Iris pigment epithelial cell (primary cell): ENCODE measurements around the gene RCL1.
A peak's percentile ranks its signal among the peaks of the same experiment; 100 is the strongest.
"Not testable (repeated sequence)": the region's sequence is repeated elsewhere in the genome, so short reads cannot be mapped to it uniquely, and the experiment has no call there.

Experiments
- DNase-seq: peaks from one replicate; pipeline ENCODE4 v3.0.0-alpha.2; 2011; ENCODE audit warnings: low read depth

Gene RCL1

DNA sequence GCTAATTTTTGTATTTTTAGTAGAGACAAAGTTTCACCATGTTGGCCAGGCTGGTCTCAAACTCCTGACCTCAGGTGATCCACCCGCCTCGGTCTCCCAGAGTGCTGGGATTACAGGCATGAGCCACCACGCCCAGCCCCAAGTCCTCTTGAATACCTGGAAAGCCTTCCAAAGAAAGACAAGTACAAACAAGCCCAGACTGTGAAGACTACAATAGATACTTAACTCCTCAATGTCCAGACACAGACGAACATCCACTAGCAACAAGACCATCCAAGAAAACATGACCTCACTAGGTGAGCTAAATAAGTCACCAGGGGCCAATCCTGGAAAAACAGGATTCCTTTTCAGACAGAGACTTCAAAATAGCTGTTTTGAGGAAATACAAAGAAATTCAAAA is 9.6 kb upstream of the RCL1 start:
- not testable (repeated sequence) for DNase-seq

DNA sequence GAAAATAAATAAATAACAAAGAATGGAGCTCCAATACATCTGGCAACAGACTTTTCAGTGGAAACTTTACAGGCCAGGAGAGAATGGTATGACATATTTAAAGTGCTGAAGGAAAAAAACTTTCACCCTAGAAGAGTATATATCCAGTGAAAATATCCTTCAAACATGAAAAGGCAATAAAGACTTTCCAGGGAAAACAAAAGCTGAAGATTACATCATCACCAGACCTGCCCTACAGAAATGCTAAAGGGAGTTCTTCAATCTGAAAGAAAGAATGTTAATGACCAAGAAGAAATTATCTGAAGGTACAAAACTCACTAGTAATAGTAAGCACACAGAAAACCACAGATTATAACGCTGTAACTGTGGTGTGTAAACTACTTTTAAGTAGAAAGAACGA is 8.3 kb upstream of the RCL1 start:
- DNase-seq = no peak

DNA sequence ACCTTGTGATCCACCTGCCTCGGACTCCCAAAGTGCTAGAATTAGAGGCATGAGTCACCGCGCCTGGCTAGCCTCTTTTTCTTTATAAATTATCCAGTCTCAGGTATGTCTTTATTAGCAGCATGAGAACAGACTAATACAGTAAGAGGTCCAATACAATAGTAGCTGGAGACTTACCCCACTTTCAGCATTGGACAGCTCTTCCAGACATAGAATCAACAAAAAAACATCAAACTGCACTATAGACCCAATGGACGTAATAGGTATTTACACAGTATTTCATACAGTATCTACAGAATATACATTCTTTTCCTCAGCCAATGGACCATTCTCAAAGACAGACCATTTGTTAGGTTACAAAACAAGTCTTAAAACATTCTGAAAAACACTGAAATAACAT is 6.1 kb upstream of the RCL1 start:
- no peak for DNase-seq

DNA sequence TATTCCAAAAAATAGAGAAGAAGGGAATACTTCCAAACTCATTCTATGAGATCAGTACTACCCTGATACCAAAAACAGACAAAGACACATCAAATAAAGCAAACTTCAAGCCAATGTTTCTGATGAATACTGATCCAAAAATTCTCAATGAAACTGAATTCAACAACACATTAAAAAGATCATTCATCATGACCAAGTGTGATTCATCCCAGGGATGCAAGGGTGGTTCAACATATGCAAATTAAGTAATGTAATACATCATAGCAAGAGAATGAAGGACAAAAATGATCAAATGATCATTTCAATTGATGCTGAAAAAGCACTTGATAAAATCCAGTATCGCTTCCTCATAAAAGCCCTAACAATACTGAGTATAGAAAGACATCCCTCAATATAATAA is 4.9 kb upstream of the RCL1 start:
- no peak for DNase-seq

DNA sequence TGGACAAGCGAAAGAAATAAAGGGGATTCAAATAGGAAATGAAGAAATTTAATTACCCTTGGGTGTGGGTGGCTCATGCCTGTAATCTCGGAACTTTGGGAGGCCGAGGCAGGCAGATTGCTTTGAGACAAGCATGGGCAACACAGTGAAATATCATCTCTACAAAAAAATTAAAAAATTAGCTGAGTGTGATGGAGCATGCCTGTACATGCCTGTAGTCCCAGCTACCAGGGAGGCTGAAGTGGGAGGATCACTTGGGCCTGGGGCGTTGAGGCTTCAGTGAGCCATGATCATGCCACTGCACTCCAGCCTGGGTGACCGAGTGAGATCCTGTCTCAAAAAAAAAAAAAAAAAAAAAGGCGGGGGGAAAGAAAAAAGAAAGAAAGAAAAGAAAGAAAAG is 4.0 kb upstream of the RCL1 start:
- DNase-seq = no peak

DNA sequence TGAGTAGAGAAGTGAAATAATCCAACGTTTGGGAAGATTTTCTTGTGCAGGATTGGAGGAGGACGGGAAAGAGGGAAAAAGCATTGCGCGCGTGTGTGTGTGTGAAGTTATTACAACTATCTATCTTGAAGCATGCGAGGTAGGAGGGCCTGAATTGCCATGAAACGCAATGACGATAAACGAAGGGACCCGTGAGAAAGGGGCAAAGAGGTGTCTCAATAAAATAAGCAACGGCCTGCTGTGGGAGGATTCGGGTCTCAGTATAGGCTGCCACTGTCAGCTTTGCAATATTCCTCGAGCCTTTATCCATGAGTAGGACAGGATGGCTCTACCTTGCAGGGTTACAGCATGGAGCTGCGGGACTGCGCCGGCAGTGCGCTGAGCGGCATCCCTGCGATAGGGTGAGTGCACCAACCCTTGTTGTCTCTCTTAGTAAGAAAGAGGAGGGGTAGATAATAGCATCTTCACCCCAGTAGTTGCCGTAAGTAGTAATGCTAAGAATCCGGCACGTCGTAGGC is 631 bp upstream of the RCL1 start:
- DNase-seq = peak; percentile 15

DNA sequence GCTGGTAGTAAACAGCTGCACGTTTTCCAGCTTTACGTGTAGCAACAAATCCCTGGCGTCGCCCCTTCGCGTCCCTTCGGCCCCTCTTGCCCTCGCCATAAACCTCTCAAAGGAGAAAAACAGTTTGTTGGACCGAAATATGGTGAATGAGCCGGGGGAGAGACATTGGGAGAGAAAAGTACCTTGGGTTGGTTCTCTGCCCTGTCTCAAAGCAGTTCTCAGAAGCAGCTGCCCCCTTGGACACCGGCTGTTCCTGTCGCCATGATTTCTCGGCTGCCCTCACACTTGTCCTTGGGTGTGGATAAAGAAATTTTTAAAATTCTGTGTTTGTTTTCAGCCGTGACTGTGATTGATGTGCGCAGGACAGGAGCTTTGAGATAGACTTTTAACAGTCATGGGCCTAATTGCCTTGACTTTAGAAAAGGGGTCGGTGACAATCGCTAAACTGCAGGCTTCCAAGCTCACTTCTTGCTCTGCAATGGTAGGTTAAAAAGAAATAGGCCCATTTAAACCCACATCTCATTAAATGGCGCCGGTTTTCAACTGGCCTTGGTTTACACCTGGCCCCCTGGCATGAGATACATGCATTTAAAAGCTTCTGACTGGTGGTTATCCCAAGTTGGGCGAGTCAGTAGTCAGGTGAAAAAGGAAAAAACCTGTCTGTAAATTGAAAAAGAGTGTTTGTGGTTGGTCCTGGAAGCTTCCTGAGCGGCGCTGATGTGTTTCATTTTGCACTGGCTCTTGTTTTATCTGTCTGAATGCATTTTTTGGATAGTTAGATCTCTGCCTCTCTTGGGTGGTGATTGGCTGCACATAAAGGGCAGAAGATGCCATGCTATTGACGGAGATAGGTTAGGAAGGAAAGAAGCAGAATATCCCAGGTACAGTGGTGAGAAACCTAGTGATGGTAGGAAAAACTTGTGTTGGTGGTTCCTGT is 983 bp downstream of the RCL1 start:
- DNase-seq = no peak

DNA sequence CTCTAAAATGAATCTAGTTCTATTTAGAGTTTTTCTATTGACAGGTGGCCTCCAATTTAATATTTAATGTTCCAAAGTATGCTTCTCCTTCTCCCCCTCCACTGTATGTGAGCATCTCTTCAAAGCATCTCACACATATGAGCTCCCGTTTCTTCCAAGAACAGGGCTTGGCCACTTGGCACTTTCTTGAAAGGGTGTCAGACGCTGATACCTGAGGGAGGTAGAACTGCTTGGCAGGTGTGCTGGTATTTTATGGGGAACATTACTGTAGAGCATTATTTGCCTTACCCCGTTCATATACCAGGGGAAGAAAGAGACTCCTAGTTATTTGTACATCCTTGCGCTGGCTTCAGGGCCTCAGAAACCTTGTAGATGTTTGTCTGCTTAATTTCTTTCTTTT is 1.9 kb downstream of the RCL1 start:
- no peak for DNase-seq

DNA sequence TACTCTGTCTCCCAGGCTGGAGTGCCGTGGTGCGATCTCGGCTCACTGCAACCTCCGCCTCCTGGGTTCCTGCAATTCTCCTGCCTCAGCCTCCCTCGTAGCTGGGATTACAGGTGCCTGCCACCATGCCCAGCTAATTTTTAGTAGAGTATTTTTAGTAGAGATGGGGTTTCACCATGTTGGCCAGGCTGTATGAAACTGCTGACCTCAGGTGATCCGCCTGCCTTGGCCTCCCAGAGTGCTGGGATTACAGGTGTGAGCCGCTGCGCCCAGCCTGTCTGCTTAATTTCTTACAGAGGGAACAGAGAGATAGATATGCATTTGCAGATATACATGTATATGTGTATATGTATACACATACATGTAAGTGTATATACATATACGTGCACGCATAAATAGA is 2.4 kb downstream of the RCL1 start:
- DNase-seq = not testable (repeated sequence)

DNA sequence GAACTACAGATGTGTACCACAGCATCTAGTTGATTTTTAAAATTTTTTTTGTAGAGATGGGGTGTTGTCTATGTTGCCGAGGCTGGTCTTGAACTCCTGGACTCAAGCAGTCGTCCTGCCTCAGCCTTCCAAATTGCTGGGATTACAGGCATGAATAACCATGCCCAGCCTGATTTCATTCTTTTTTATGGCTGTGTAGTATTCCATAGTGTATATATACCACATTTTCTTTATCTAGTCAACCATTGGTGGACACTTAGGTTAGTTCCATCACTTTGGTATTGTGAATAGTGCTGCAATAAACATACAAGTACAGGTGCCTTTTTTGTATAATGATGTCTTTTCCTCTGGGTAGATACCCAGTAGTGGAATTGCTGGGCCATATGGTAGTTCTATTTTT is 3.8 kb downstream of the RCL1 start:
- no peak for DNase-seq

DNA sequence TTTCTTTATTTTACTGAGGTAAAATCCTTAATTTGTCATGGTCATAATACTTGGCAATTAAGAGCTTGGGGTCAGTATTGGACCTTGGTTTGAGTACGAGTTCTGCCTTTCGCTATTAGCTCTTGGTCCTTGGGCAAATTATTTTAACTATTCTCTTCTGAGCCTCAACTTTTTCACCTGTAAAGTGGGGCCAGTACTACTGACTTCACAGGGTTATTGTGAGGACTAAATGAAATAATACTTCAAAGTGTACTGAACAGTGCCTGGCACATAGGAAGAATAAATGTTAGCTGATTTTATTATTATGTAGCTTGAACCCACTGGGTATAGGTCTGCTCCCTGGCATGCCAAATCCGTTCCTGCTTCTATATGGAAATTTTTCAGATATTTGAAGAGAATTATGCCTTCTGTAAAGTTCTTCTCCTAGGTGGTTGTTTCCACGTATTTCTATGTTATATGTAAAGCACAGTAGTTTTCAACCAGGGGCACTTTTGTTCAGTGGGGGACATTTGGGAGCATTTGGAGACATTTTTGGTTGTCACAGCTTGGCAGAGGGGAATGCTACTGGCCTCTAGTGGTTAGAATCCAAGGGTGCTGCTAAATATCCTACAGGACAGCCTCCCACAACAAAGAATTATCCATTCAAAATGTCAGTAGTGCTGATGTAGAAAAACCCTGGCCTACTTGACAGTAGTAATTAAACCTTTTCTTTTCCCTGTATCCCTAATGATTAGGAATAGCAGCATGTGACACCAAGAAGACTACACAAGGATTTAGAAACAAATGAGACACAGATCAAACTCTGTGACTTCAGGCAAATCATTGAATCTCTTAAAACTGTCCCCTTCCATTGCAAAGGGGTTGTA is 4.5 kb downstream of the RCL1 start:
- DNase-seq = peak; percentile 45

DNA sequence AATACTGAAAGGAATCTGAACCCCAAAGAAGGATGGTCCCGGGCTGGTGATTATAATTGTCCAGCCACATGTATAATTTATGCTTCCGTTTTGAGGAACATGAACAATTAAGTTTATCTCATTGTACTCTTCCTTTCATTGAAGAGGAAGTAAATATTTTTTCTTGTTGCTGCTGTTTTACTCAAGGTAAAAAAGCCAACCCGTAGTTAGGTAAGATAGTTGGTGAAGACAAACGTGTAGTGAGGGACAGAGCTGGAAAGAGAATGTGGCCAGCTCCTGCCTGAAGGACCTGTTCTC is 5.1 kb downstream of the RCL1 start:
- no peak for DNase-seq

DNA sequence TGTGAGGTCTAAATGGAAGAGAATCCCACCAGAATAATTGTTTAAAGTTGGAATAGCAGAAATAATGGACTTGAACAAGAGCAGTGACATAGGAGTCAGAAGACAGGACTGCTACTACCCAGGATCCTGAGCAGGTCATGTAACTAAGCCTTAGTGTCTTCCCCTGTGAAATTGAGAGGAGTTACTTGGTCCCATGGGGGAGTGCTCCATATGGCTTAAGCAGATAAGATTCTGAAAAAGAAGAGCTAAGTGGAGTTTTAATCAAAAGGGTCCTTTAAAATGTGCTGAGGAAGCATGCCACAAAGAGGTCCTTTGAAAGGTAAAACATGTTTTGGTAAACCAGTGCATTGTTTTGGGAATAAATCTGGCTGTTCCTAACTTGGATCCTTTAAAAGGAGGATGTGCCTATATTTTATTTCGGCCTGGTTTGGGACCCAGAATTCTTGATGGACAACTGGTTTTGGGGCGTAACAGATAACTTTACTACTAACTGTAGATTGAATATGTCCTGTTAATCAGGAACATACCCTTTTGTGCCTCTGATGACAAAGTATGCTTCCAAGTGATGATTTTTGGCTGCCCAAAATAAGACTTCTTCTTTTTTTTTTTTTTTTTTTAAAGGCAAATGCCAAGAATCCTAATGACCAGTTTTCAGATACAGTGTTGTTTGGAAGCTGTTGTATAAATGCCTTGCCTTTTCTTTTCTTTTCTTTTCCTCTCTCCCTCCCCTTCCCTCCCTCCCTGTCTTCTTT is 5.7 kb downstream of the RCL1 start:
- DNase-seq = no peak

DNA sequence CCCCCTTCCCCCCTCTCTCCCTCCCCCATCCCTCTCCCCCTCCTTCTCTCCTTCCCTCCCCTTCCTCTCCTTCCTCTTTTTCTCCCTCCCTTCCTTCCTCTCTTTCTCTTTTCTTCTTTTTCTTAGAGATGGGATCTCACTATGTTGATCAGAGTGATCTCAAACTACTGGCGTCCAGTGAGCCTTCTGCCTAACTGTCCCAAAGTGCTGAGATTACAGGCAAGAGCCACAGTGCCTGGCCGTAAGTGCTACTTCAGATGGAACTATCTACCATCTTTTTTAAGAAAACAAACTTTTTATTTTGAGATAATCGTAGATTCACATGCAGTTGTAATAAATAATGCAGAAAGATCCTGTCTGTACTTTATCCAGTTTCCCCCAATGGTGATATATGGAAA is 6.3 kb downstream of the RCL1 start:
- no peak for DNase-seq

DNA sequence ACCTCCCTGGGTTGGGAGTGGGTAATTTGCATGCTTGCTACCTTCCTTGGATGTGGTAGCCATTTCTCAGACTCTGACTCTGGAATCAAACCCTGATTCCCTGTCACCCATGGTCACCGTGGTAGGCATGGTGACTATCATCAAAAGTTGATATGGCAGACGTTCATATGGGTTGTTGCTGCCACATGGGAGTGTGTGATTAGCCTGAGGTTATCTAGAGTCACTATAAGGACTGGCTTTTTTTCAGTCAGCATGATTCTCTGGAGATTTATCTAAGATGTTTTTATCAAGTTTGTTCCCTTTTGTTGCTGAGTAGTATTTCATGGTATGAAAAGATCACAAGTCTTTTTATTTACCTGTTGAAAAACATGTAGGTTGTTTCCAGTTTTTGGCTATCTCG is 7.0 kb downstream of the RCL1 start:
- no peak for DNase-seq

DNA sequence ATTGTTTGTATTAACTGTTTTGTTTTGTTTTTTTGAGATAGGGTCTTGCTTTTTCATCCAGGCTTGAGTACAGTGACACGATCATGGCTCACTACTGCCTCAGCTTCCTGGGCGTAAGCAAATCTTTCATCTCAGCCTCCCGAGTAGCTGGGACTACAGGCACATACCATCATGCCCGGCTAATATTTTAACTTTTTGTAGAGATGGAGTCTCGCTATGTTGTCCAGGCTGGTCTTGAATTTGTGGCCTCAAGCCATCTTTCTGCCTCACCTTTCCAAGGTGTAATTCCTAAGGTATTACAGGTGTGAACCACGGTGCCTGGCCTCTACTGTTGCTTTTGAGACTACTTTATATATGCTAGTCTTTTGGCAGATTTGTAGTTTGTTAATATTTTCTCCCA is 8.4 kb downstream of the RCL1 start:
- DNase-seq = no peak

DNA sequence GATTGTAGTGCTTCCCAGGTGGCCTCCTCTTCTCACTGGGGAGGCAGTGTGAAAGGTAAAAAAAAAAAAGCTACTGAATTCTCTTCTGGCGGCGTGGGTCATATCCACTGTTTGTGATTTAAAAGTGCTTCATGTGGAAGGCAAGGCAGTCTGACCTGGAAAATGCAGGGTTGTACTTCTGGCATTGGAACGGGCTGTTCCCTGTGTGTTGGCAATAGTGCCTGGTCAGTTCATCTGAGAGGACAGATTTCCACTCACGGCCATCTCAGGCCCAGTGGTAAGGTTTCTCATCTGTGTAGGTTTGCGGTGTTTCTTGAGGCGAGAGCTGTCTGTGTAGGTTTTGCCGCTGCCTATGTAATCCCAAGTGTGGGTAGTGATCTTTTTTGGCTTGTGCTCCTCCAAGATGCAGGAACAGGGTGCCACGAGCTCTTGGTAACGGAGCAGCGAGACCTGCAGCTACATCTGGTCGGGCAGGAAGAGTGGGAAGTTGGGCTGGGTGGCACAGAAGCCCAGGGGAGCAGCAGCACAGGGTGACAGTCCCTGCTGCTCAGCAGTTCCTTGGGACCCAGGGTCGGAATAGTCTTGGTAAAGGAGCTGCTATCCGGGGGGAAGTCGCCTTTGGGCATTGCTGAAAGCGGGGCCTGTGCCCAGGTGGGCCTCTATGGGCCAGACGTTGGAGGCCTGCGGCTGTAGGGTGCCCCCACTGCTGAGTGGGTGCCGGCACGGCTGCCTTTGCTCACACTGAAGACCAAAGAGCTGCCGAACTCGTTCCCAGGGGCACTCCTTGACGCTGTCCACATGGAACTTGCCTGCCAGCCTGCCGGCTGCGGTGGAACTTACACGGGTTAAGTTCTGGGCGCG is 11.2 kb downstream of the RCL1 start:
- DNase-seq = no peak

DNA sequence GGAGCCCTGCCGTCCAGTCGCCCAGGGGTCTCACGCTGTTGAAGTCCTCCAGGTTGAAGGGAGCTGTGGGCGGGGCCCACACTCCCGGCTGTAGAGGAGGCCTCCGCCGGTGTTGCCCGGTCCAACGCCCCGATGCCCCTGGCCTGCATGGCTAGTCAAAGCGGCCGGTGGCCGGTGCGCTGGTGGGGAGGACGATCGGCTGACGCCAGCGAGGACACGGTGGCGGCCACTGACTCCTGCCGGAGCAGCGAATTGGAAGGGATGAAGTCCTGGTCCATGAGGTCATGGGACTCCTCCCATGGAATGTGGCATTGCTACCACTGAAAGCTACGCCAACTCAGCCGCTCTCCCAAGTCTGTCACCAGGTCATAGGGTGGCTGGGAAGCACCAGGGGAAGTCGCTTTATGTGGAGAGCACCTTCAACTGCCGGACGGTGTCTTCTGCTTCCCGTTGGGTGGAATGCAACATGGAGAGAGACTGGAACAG is 11.8 kb downstream of the RCL1 start:
- DNase-seq = no peak

DNA sequence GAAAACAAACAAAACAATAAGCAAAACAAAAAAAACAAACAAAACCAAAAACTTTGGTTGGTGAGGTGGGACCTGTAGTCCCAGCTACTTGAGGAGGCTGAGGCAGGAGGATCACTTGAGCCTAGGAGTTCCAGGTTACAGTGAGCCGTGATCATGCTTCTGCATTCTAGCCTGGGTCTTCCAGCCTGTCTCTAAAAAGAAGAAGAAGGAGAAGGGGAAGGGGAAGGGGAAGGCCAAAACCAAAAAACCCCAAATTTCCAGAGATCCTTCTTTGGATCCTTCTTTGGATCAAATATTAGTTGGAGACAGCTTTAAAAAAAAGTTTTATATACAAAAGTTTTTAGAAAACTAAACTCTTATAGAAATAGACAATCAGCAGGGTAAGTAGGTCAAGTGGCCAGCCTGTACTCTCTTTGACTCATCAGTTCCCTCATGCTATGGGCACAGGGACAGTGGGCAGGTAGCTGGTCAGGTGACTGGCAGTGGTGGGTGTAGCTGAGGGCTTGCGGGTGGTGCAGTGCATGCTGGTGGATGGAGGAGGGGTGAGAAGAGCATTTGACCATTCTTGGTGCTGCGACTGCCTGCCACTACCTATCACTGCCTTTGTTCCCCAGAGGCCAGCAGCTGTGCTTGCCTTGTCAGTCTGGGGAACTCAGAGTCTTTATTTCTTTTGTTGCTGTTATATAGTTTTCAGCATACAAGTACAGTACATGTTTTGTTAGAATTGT is 12.6 kb downstream of the RCL1 start:
- DNase-seq = no peak

DNA sequence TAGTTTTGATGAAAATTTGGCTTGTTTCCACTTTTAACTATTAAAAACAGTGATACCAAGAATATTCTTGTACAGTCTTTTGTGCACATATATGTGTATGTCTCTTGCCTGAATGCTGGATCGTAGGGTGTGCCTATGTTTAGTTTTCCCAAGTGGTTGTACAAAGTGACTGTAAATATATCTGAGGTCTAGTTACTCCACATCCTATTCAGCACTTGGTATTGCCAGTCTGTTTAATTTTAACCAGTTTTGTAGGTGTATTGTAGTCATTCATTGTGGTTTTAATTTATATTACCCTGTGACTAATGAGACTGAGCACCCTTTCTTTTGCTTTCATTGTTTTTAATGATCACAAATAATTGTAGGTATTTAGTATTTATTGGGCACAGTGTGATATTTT is 17.8 kb downstream of the RCL1 start:
- DNase-seq = no peak

DNA sequence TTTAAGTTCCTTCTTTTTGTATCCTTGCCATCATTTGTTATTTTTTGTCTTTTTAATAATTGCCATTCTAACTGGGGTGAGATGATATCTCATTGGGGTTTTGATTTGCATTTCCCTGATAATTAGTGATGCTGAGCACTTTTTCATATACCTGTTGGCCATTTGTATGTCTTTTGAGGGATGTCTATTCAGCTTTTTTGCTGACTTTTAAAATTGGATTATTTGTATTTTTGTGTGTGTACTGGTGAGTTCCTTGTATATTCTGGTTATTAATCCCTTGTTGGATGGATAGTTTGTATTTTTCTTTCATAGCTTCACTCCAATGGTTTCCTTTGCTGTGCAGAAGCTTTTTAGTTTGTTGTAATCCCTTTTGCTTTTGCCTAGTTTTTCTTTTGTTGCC is 19.1 kb downstream of the RCL1 start:
- DNase-seq = no peak
